Spleen (tissue), 7 donors: ENCODE data around the gene RAPSN.

Experiments
- CTCF ChIP-seq, 11 experiments: fragments of 200-600 bp in 7 of 11; fragments of 450-650 bp in 4 of 11; sonication (generic) in 4 of 11; IDR thresholded peaks in 8 of 11; conservative IDR thresholded peaks in 3 of 11; 1 replicate in 7 of 11; 2 replicates in 4 of 11; pipeline versions ENCODE4 v1.4.0 to v1.8.0; 2016 to 2021; ENCODE audit warnings: antibody characterized with exemption in 11 of 11, inconsistent platforms in 4 of 11, mild to moderate bottlenecking in 1 of 11
- POLR2A ChIP-seq, 3 donors: fragments of 450-650 bp; IDR thresholded peaks; one replicate each; pipeline ENCODE4 v1.5.1; 2017; ENCODE audit warnings: antibody characterized with exemption in 3 of 3, mild to moderate bottlenecking in 1 of 3
- POLR2AphosphoS5 ChIP-seq, 3 donors: sonication (generic); formaldehyde crosslinking; IDR thresholded peaks; one replicate each; pipeline ENCODE4 v1.5.1; 2017; ENCODE audit warnings: antibody characterized with exemption in 3 of 3
- donor health status: DM: no; HTN: no; CAD: no; lungs with moderate emphysema.
- donor health status: DM: no; HTN: no; CAD: no.
- donor health status: DM: no; HTN: no; CAD: no.

- TF ChIP-seq CTCF (IDR thresholded peaks at IDR 0.05 in 8 of 11, conservative IDR thresholded peaks at IDR 0.05 in 3 of 11) = no peak
- TF ChIP-seq POLR2A (IDR thresholded peaks at IDR 0.05) = no peak
- TF ChIP-seq POLR2AphosphoS5 (IDR thresholded peaks at IDR 0.05) = no peak
Observed at GRCh38 chr11:47480762-47481161, 31.8 kb upstream of the RAPSN start.
